ENCODE data around the gene ITPRID1.

DNA sequence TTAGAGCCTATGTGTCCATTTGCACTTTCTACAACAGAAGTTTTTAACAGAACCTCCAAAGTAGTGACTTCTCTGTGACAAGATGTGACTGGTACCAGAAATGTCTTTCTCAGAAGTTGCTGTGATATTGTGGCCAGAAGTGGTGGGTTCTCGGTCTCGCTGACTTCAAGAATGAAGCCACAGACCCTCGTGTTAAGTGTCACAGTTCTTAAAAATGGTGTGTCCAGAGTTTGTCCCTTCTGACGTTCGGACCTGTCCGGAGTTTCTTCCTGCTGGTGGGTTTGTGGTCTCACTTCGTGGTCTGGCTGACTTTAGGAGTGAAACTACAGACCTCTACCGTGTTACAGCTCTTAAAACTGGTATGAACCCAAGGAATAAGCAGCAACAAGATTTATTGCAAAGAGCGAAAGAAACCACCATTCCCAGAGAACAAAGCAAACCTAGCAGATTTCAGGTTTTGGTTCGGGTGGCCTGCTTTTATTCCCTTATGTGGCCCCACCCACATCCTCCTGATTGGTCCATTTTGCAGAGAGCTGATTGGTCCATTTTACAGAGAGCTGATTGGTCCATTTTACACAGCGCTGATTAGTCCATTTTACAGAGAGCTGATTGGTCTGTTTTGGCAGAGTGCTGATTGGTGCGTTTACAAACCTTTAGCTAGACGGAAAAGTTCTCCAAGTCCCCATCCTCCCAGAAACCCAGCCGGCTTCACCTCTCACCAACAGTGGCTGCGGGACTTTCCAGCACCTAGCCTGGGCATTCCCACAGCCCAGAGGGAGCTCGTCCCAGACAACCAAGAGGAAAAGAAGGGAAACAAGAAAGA lies 3.0 kb downstream of the ITPRID1 start:
- TF ChIP-seq, protein P1, sequence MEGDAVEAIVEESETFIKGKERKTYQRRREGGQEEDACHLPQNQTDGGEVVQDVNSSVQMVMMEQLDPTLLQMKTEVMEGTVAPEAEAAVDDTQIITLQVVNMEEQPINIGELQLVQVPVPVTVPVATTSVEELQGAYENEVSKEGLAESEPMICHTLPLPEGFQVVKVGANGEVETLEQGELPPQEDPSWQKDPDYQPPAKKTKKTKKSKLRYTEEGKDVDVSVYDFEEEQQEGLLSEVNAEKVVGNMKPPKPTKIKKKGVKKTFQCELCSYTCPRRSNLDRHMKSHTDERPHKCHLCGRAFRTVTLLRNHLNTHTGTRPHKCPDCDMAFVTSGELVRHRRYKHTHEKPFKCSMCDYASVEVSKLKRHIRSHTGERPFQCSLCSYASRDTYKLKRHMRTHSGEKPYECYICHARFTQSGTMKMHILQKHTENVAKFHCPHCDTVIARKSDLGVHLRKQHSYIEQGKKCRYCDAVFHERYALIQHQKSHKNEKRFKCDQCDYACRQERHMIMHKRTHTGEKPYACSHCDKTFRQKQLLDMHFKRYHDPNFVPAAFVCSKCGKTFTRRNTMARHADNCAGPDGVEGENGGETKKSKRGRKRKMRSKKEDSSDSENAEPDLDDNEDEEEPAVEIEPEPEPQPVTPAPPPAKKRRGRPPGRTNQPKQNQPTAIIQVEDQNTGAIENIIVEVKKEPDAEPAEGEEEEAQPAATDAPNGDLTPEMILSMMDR (conservative IDR thresholded peaks at IDR 0.05; ENCODE audit: low read depth, low read length): no peak
- no peak for TF ChIP-seq EZH2 (IDR thresholded peaks at IDR 0.05; ENCODE audit: borderline replicate concordance, low read depth, low read length, poor library complexity, severe bottlenecking)

Measured in A673 (cell line).